CD4-positive, alpha-beta T cell treated with Interleukin-10 for 1 hour (primary cell): ENCODE results near the gene WASHC3.
A peak's percentile ranks its signal among the peaks of the same experiment; 100 is the strongest.
"Not testable (repeated sequence)": the region's sequence is repeated elsewhere in the genome, so short reads cannot be mapped to it uniquely, and the experiment has no call there.

Experiments
- DNase-seq: peaks from one replicate; pipeline ENCODE4 v3.0.0-alpha.2; 2020

Gene WASHC3

GRCh38 chr12:102050660-102051430, 10.9 kb downstream of the WASHC3 start:
- no peak for DNase-seq

GRCh38 chr12:102043928-102044327, 17.9 kb downstream of the WASHC3 start:
- DNase-seq, result peak; percentile 41

GRCh38 chr12:102033991-102034745, 27.6 kb downstream of the WASHC3 start:
- no peak for DNase-seq

GRCh38 chr12:102031852-102032251, 29.9 kb downstream of the WASHC3 start:
- DNase-seq, result no peak

GRCh38 chr12:102029141-102029540, 32.6 kb downstream of the WASHC3 start:
- DNase-seq, result no peak

GRCh38 chr12:102026728-102027127, 35.1 kb downstream of the WASHC3 start:
- DNase-seq, result no peak

GRCh38 chr12:102024765-102025164, 37.0 kb downstream of the WASHC3 start:
- no peak for DNase-seq

GRCh38 chr12:102023343-102023930, 38.4 kb downstream of the WASHC3 start:
- no peak for DNase-seq

- DNase-seq, result no peak
These were observed 39.5 kb downstream of the WASHC3 start for GRCh38 chr12:102022286-102022685.

- no peak for DNase-seq
These were observed 40.1 kb downstream of the WASHC3 start for GRCh38 chr12:102021540-102022246.

GRCh38 chr12:102018607-102019006, 43.2 kb downstream of the WASHC3 start:
- DNase-seq, result not testable (repeated sequence)

GRCh38 chr12:102016472-102016871, 45.3 kb downstream of the WASHC3 start:
- DNase-seq, result no peak

- no peak for DNase-seq
These were observed 51.4 kb downstream of the WASHC3 start for GRCh38 chr12:102010265-102010994.

- DNase-seq, result no peak
These were observed 52.0 kb downstream of the WASHC3 start for GRCh38 chr12:102009796-102010195.

GRCh38 chr12:102008615-102009126, 53.1 kb downstream of the WASHC3 start:
- no peak for DNase-seq

- no peak for DNase-seq
These were observed 56.5 kb downstream of the WASHC3 start for GRCh38 chr12:102005256-102005655.

GRCh38 chr12:101997102-101997501, 64.7 kb downstream of the WASHC3 start:
- DNase-seq, result no peak

- DNase-seq, result no peak
These were observed 66.1 kb downstream of the WASHC3 start for GRCh38 chr12:101995684-101996083.

- DNase-seq, result no peak
These were observed 69.7 kb downstream of the WASHC3 start for GRCh38 chr12:101992091-101992490.

- DNase-seq, result no peak
These were observed 79.5 kb downstream of the WASHC3 start for GRCh38 chr12:101982307-101982706.

- DNase-seq, result no peak
These were observed 79.9 kb downstream of the WASHC3 start for GRCh38 chr12:101981868-101982267.

- no peak for DNase-seq
These were observed 93.0 kb downstream of the WASHC3 start for GRCh38 chr12:101968770-101969169.
